NB4 (cell line): Measurements from ENCODE around the gene RAET1G.

Experiments
- POLR2A ChIP-seq: IDR thresholded peaks from 2 replicates; pipeline ENCODE4 v1.6.1; 2011; ENCODE audit warnings: mild to moderate bottlenecking; ENCODE audit not compliant: insufficient read length; ENCODE audit errors: extremely low read depth
- TF ChIP-seq, protein P1 (sequence below): IDR thresholded peaks from one replicate; pipeline ENCODE4 v1.5.1; 2012; ENCODE audit warnings: low read depth, low read length

DNA sequence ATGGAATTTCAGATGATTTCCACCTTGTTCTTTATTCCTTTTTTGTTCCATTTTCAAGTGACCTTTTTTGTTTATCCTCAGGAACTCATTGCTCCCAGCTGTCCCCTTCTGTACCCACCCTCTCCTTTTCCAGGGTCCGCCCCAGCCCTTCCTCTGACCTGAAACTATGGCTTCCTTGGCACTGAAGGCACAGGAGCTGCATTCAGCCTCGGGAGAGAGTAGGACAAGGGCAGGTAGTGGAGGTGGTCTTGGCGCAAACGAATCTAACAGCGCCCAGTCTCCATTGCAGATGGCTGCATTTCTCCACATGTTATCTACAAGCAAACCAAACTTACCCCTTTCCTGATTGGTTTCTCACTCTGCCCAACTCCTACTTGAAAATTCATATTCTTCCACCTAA, 10.1 kb upstream of the RAET1G start:
- TF ChIP-seq, protein P1, sequence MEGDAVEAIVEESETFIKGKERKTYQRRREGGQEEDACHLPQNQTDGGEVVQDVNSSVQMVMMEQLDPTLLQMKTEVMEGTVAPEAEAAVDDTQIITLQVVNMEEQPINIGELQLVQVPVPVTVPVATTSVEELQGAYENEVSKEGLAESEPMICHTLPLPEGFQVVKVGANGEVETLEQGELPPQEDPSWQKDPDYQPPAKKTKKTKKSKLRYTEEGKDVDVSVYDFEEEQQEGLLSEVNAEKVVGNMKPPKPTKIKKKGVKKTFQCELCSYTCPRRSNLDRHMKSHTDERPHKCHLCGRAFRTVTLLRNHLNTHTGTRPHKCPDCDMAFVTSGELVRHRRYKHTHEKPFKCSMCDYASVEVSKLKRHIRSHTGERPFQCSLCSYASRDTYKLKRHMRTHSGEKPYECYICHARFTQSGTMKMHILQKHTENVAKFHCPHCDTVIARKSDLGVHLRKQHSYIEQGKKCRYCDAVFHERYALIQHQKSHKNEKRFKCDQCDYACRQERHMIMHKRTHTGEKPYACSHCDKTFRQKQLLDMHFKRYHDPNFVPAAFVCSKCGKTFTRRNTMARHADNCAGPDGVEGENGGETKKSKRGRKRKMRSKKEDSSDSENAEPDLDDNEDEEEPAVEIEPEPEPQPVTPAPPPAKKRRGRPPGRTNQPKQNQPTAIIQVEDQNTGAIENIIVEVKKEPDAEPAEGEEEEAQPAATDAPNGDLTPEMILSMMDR = no peak
- TF ChIP-seq POLR2A = no peak
